PFSK-1 (cell line): ENCODE data around the gene TMEM219.
A peak's percentile ranks its signal among the peaks of the same experiment; 100 is the strongest.

ENCODE experiments used
- POLR2AphosphoS5 ChIP-seq: IDR thresholded peaks from 2 replicates; pipeline ENCODE4 v1.6.1; 2012; ENCODE audit warnings: low read depth, mild to moderate bottlenecking, control low read depth, low read length, moderate library complexity
- TF ChIP-seq, protein P1 (sequence below), 2 experiments: IDR thresholded peaks; 2 replicates each; pipeline versions ENCODE4 v1.6.1 to v1.8.0; 2011 to 2012; ENCODE audit warnings: low read depth in 2 of 2, low read length in 2 of 2, control low read depth in 1 of 2, inconsistent platforms in 1 of 2, mild to moderate bottlenecking in 1 of 2, moderate library complexity in 1 of 2; ENCODE audit not compliant: insufficient read depth in 1 of 2

DNA sequence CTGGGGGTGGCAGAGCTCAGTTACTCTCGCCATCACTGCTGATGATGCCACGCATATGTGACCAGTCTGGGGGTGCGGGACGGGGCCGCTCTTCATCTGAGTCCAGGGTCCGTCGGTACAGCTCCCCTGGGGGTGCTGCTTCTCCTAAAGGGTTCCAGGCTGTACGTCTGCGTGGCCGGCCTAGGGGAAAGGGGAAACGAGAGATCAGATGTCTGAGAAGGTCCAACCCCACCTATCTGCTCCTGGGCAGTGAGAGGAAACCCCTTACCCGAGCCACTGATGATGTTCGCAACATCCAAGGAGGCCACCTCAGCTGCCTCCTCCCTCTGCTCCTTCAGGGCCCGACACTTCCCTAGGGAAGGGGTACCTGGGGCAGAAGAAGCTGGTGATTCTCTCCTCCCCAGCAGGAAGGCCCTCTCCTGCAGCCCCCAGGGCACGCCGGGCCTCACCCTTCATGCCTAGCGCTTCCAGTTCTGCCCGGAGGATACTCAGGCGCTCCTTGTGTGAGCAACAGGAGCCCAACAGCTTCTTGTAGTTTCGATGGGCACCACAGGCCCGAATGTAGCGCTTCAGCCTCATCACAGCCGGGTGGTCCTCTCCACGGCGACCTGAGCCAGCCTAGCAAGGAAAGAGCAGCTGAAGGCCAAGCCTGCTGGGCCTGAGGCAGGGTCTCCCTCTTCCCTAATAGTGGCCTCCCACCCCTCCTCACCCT, 31.5 kb downstream of the TMEM219 start:
- TF ChIP-seq, protein P1, sequence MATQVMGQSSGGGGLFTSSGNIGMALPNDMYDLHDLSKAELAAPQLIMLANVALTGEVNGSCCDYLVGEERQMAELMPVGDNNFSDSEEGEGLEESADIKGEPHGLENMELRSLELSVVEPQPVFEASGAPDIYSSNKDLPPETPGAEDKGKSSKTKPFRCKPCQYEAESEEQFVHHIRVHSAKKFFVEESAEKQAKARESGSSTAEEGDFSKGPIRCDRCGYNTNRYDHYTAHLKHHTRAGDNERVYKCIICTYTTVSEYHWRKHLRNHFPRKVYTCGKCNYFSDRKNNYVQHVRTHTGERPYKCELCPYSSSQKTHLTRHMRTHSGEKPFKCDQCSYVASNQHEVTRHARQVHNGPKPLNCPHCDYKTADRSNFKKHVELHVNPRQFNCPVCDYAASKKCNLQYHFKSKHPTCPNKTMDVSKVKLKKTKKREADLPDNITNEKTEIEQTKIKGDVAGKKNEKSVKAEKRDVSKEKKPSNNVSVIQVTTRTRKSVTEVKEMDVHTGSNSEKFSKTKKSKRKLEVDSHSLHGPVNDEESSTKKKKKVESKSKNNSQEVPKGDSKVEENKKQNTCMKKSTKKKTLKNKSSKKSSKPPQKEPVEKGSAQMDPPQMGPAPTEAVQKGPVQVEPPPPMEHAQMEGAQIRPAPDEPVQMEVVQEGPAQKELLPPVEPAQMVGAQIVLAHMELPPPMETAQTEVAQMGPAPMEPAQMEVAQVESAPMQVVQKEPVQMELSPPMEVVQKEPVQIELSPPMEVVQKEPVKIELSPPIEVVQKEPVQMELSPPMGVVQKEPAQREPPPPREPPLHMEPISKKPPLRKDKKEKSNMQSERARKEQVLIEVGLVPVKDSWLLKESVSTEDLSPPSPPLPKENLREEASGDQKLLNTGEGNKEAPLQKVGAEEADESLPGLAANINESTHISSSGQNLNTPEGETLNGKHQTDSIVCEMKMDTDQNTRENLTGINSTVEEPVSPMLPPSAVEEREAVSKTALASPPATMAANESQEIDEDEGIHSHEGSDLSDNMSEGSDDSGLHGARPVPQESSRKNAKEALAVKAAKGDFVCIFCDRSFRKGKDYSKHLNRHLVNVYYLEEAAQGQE (IDR thresholded peaks at IDR 0.05; ENCODE audit: insufficient read depth in 1 of 2, low read depth in 2 of 2, low read length in 2 of 2), result no peak
- peak; percentile 11; the same call in 1 of the 2 replicates for TF ChIP-seq POLR2AphosphoS5
